T-helper 17 cell (primary cell): Measurements from ENCODE around the gene DDRGK1. TPM values are rescaled to one million over a fixed set of nuclear protein-coding genes. Genes with fewer than 3 reads are reported as not detected.
A peak's percentile ranks its signal among the peaks of the same experiment; 100 is the strongest.

Source experiments
- ATAC-seq: fragments of 150-1000 bp; cut with Tn5 transposase; 2 replicates; pipeline ENCODE4 v1.10.0; 2021; ENCODE audit warnings: mild to moderate bottlenecking, moderate library complexity
- DNase-seq, 3 donors: peaks; one replicate each; pipeline versions ENCODE4 v3.0.0 to v3.0.0-alpha.2; 2020 to 2021
- H3K9me3 ChIP-seq: one replicate; pipeline ENCODE4 v1.7.0; 2013; ENCODE audit warnings: low read length, mild to moderate bottlenecking; ENCODE audit not compliant: control insufficient read depth, poor library complexity, severe bottlenecking
- H3K27ac Mint-ChIP-seq: one replicate; pipeline ENCODE4 v1.8.0; 2022; ENCODE audit warnings: mild to moderate bottlenecking, moderate library complexity, mixed read lengths
- H3K27me3 Mint-ChIP-seq: one replicate; pipeline ENCODE4 v1.8.0; 2022; ENCODE audit warnings: mixed read lengths
- H3K36me3 Mint-ChIP-seq: one replicate; pipeline ENCODE4 v1.8.0; 2022; ENCODE audit warnings: low read depth, mixed read lengths
- H3K4me1 Mint-ChIP-seq: one replicate; pipeline ENCODE4 v1.8.0; 2022; ENCODE audit warnings: mild to moderate bottlenecking, mixed read lengths
- H3K4me3 Mint-ChIP-seq: one replicate; pipeline ENCODE4 v1.8.0; 2022; ENCODE audit warnings: mild to moderate bottlenecking, moderate library complexity, mixed read lengths
- total RNA-seq, 4 donors: library from RNA in 2 of 4; stranded (reverse) in 2 of 4; gene quantifications; one replicate each; pipeline ENCODE4 v1.2.3 and lab custom pipeline; 2022 to 2026

The DDRGK1 gene
- total RNA-seq (10 to 100 TPM; 43.7 to 45.6 TPM), total RNA-seq (lab: John Stamatoyannopoulos, UW) (37.5 to 57.9 reads per million in 2 donors)

DNA sequence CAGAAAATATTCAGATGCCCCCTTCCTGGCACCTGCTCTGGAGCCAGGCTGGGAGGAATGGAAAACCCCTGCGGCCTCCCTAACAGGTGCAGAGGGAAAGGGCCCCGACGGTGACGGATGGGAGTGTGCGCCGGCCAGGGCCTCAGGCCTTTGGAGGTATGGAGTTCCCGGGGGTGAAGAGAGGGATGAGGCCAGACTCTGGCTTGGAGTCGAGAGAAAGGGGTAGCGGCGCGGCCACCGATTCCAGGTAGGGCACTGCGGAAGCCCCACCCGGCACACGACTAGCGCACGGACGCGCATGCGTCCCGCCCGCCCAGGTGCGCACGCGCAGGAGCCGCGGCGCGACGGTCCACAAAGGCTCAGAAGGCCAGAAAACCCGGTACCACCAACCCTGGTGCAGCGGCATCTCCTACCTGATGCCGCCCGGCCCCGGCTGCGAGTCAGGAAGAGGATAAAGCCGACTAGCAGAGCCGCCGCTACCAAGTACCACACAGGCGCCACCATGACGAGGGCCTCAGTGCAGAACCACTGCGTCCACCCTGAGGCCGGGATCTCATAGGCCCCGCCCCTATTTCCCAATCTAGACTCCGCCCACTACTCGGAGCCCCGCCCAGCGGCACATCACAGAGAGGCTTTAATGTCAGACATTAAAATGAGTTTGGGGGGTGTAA lies at the start of gene DDRGK1:
TSS of gene DDRGK1 (minus strand) at position 559 of the 671 bp plus-strand sequence. CDS start at position 504, 55 bp downstream.
- ATAC-seq (peak; percentile 90), DNase-seq (peak; percentile 78 to 87 (median 85))
- peaks cover 26% of the 10 kb centered on the region for H3K4me1 Mint-ChIP-seq
- H3K27me3 Mint-ChIP-seq, result no peaks in the 10 kb centered on the region
- H3K4me3 Mint-ChIP-seq, result peak within 1 kb of the TSS; percentile 95
- peak within 1 kb of the TSS; percentile 97 for H3K27ac Mint-ChIP-seq
- H3K36me3 Mint-ChIP-seq, result peaks cover 6% of the 10 kb centered on the region
- no peaks in the 10 kb centered on the region for H3K9me3 ChIP-seq

DNA sequence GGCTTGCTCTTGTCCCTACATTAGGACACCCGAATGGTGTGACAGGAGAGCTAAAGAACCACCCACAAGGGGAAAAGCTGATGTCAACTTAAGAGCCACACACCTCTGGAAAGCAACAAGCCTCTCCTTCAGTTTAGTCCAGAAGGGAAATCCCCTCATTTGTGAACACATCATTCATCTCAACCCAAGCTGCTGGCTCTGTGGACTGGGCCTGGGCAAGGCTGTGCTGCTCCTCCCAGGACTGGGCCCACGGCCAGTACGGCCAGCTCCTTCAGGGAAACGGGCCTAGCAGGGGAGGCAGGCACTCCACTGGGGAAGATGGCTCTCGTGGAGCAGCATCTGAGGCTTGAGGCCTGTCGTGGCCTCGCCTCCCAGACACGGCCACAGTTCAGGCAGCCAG lies 47.3 kb upstream of the DDRGK1 start:
- H3K4me1 Mint-ChIP-seq, result peaks cover 2% of the 10 kb centered on the region
- peaks cover 11% of the 10 kb centered on the region for H3K27me3 Mint-ChIP-seq
- no peak overlapping the region for H3K27ac Mint-ChIP-seq
- DNase-seq, result no peak
- H3K4me3 Mint-ChIP-seq, result no peak overlapping the region
- ATAC-seq, result no peak
- no peaks in the 10 kb centered on the region for H3K9me3 ChIP-seq
- peaks cover 13% of the 10 kb centered on the region for H3K36me3 Mint-ChIP-seq

DNA sequence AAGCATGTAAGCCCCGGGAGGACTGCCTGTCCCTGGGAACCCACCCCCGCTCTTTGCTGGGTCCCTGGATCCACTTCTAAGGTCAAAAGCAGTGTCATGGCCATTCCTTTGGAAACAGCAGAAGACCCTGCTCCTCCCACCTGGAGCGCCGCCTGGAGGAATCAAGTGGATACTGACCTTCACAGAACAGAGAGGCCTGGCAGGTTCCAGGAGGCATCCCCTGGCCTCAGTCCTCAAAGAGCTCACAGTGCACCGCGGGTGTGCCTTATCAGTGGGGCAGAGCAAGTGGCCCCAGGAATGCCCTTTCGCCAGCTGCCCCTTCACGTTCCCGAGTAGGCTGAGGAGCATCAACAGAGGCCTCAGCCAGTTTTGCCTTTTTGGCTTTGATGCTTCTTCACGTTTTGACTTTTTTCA lies 45.6 kb upstream of the DDRGK1 start:
- H3K4me3 Mint-ChIP-seq, result no peak overlapping the region
- H3K27ac Mint-ChIP-seq, result no peak overlapping the region
- H3K36me3 Mint-ChIP-seq, result peaks cover 4% of the 10 kb centered on the region
- peaks cover 11% of the 10 kb centered on the region for H3K27me3 Mint-ChIP-seq
- DNase-seq, result no peak
- peaks cover 2% of the 10 kb centered on the region for H3K4me1 Mint-ChIP-seq
- H3K9me3 ChIP-seq, result no peaks in the 10 kb centered on the region
- ATAC-seq, result no peak

DNA sequence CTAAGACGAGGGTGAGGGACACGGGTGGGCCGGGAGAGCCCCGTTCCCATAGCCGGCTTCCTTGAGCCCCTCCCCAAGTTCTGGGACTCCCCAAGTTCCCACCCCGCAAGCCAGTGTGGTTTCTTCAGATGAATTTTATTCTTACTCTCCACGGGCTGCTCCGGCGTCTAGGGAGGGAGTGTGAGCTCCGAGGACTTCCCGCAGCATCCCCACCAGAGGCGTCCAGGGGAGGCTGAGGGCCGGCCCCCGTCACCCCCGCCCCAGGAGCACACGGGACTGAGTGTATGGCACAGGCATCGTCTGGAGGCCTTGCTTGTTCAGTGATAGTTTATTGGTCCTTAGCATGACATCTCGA lies 44.5 kb upstream of the DDRGK1 start:
- Mint-ChIP-seq H3K4me3 (peak overlapping the region; percentile 52), H3K27ac (no peak overlapping the region), H3K4me1 (peaks cover 3% of the 10 kb centered on the region), H3K27me3 (peaks cover 11% of the 10 kb centered on the region), H3K36me3 (peaks cover 4% of the 10 kb centered on the region)
- peak; percentile 40 for ATAC-seq
- H3K9me3 ChIP-seq, result no peaks in the 10 kb centered on the region
- DNase-seq, result no peak

- no peaks in the 10 kb centered on the region for H3K9me3 ChIP-seq
- Mint-ChIP-seq H3K4me1 (peaks cover 3% of the 10 kb centered on the region), H3K27me3 (peaks cover 11% of the 10 kb centered on the region), H3K27ac (no peak overlapping the region), H3K36me3 (peaks cover 4% of the 10 kb centered on the region), H3K4me3 (peak overlapping the region; percentile 52)
- DNase-seq, result no peak
- ATAC-seq, result peak; percentile 62
These were observed 43.9 kb upstream of the DDRGK1 start for GRCh38 chr20:3248167-3248992.

DNA sequence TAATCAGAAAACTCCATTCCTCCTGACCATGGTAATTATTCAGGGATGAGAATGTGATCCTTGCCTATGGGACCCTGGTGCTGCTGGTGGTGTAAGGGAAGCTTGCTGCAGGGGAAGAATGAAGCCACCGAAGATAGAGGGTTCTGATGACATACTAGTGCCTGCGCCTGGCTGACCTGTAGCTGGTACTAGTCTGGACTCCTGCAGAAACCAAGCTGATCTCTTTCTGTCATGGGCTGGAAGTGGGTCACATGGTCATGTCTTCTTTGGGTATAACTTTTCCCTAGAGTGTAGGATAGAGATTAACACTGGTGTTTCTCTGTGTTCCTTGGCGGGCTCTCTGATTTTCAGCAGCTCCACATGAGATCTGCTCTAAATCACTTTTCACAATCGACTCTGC lies 43.2 kb upstream of the DDRGK1 start:
- Mint-ChIP-seq H3K27ac (no peak overlapping the region), H3K4me1 (peaks cover 3% of the 10 kb centered on the region), H3K27me3 (peaks cover 11% of the 10 kb centered on the region), H3K36me3 (peaks cover 4% of the 10 kb centered on the region), H3K4me3 (no peak overlapping the region)
- no peaks in the 10 kb centered on the region for H3K9me3 ChIP-seq
- no peak for ATAC-seq
- no peak for DNase-seq

DNA sequence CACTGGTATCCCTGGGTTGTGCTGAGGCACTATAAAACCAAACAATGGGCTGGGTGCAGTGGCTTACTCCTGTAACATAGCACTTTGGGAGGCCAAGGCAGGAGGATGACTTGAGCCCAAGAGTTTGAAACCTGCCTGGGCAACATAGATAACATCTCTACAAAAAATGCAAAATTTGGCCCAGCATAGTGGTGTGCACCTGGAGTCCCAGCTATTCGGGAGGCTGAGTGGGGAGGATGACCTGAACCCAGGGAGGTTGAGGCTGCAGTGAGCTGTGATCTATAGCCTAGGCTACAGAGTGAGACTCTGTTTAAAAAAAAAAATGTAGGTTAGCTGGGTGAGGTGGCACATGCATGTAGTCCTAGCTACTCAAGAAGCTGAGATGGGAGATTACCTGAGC lies 42.2 kb upstream of the DDRGK1 start:
- no peaks in the 10 kb centered on the region for H3K9me3 ChIP-seq
- DNase-seq (no peak), ATAC-seq (no peak)
- Mint-ChIP-seq H3K27ac (no peak overlapping the region), H3K36me3 (no peaks in the 10 kb centered on the region), H3K4me3 (no peak overlapping the region), H3K4me1 (peaks cover 3% of the 10 kb centered on the region), H3K27me3 (peaks cover 18% of the 10 kb centered on the region)

- Mint-ChIP-seq H3K27me3 (peaks cover 25% of the 10 kb centered on the region), H3K27ac (no peak overlapping the region), H3K4me3 (no peak overlapping the region), H3K4me1 (peaks cover 3% of the 10 kb centered on the region), H3K36me3 (no peaks in the 10 kb centered on the region)
- ATAC-seq (no peak), DNase-seq (no peak)
- H3K9me3 ChIP-seq, result no peaks in the 10 kb centered on the region
These were observed 41.2 kb upstream of the DDRGK1 start for GRCh38 chr20:3245711-3246110.

- Mint-ChIP-seq H3K4me1 (peaks cover 3% of the 10 kb centered on the region), H3K27me3 (peaks cover 21% of the 10 kb centered on the region), H3K27ac (no peak overlapping the region), H3K36me3 (no peaks in the 10 kb centered on the region), H3K4me3 (peak overlapping the region; percentile 41)
- DNase-seq (no peak), ATAC-seq (no peak)
- H3K9me3 ChIP-seq, result no peaks in the 10 kb centered on the region
These were observed 40.7 kb upstream of the DDRGK1 start for GRCh38 chr20:3245156-3245555.

- DNase-seq (no peak), ATAC-seq (no peak)
- no peak overlapping the region for H3K27ac Mint-ChIP-seq
- peaks cover 21% of the 10 kb centered on the region for H3K27me3 Mint-ChIP-seq
- H3K4me1 Mint-ChIP-seq, result peaks cover 7% of the 10 kb centered on the region
- H3K36me3 Mint-ChIP-seq, result peaks cover 3% of the 10 kb centered on the region
- H3K9me3 ChIP-seq, result no peaks in the 10 kb centered on the region
- H3K4me3 Mint-ChIP-seq, result peak overlapping the region; percentile 41
These were observed 40.1 kb upstream of the DDRGK1 start for GRCh38 chr20:3244613-3245012.

- H3K27me3 Mint-ChIP-seq, result peaks cover 23% of the 10 kb centered on the region
- DNase-seq (no peak), ATAC-seq (no peak)
- H3K4me3 Mint-ChIP-seq, result no peak overlapping the region
- peaks cover 8% of the 10 kb centered on the region for H3K4me1 Mint-ChIP-seq
- no peak overlapping the region for H3K27ac Mint-ChIP-seq
- no peaks in the 10 kb centered on the region for H3K9me3 ChIP-seq
- H3K36me3 Mint-ChIP-seq, result peaks cover 4% of the 10 kb centered on the region
These were observed 39.4 kb upstream of the DDRGK1 start for GRCh38 chr20:3243718-3244358.

DNA sequence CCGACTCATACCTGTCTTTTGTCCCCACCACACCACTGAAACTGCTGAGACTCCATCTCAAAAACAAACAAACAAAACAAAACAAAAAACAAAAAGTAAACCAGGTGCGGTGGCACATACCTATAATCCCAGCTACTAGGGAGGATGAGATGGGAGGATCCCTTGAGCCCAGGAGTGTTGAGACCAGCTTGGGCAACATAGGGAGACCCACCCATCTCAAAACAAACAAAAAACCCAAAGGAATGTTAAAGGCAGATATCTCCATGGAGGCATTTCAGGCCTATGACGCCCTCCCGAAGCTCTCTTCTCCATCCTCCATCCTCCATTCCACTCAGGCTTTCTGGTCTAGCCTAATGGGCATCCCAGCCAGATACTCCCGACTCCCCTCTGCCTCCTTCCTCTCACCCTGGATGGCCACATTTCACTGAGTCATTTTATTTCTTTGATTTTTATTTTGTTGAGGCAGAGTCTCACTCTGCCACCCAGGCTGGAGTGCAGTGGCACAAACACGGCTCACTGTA lies 37.8 kb upstream of the DDRGK1 start:
- Mint-ChIP-seq H3K27ac (no peak overlapping the region), H3K27me3 (peaks cover 29% of the 10 kb centered on the region), H3K4me1 (peaks cover 8% of the 10 kb centered on the region), H3K36me3 (peaks cover 4% of the 10 kb centered on the region), H3K4me3 (peak overlapping the region; percentile 61)
- ATAC-seq (no peak), DNase-seq (no peak)
- H3K9me3 ChIP-seq, result no peaks in the 10 kb centered on the region

- peak overlapping the region; percentile 73 for H3K4me3 Mint-ChIP-seq
- H3K9me3 ChIP-seq, result no peaks in the 10 kb centered on the region
- DNase-seq (no peak), ATAC-seq (no peak)
- peaks cover 4% of the 10 kb centered on the region for H3K36me3 Mint-ChIP-seq
- H3K4me1 Mint-ChIP-seq, result peaks cover 8% of the 10 kb centered on the region
- no peak overlapping the region for H3K27ac Mint-ChIP-seq
- H3K27me3 Mint-ChIP-seq, result peaks cover 42% of the 10 kb centered on the region
These were observed 36.4 kb upstream of the DDRGK1 start for GRCh38 chr20:3240776-3241363.
